ENCODE measurements around the gene CDON.

The CDON gene

DNA sequence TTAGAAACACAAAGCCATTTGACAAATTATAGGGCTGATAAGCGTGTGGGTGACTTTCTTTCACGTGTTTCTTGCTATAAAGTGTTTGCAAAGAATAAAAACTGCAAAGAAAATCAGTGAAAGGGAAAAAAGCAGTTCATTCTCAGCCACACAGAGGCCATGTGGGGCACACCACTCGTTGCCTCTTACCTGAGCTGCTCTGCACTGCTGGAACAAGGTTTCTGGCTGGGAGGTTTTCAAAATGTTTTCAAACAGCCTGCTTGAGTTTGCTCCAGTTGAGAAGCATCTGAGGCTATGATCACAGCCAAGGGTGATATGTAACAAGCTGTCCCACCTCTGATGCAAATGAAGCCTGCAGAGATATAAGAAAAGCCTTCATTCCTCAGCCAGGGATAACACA, 131.6 kb downstream of the CDON start:
- Histone ChIP-seq H3K27me3 (ENCODE audit: insufficient read depth, low read depth) (no peaks in the 10 kb centered on the region), H3K4me2 (no peak overlapping the region), H3K79me2 (ENCODE audit: insufficient read depth, low read depth) (no peaks in the 10 kb centered on the region), H3K4me3 (IDR thresholded peaks at IDR 0.05; ENCODE audit: insufficient read depth, low read depth, low read length) (no peak overlapping the region), H3K36me3 (ENCODE audit: insufficient read depth) (no peaks in the 10 kb centered on the region), H3K9ac (no peak overlapping the region), H4K20me1 (ENCODE audit: insufficient read depth) (no peaks in the 10 kb centered on the region), H2AFZ (ENCODE audit: low read depth) (no peak overlapping the region), H3K27ac (no peak overlapping the region), H3K4me1 (ENCODE audit: low read depth, poor library complexity, severe bottlenecking) (no peaks in the 10 kb centered on the region)
- TF ChIP-seq, protein P1, sequence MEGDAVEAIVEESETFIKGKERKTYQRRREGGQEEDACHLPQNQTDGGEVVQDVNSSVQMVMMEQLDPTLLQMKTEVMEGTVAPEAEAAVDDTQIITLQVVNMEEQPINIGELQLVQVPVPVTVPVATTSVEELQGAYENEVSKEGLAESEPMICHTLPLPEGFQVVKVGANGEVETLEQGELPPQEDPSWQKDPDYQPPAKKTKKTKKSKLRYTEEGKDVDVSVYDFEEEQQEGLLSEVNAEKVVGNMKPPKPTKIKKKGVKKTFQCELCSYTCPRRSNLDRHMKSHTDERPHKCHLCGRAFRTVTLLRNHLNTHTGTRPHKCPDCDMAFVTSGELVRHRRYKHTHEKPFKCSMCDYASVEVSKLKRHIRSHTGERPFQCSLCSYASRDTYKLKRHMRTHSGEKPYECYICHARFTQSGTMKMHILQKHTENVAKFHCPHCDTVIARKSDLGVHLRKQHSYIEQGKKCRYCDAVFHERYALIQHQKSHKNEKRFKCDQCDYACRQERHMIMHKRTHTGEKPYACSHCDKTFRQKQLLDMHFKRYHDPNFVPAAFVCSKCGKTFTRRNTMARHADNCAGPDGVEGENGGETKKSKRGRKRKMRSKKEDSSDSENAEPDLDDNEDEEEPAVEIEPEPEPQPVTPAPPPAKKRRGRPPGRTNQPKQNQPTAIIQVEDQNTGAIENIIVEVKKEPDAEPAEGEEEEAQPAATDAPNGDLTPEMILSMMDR (conservative IDR thresholded peaks at IDR 0.05; ENCODE audit: low read depth, low read length), result no peak

DNA sequence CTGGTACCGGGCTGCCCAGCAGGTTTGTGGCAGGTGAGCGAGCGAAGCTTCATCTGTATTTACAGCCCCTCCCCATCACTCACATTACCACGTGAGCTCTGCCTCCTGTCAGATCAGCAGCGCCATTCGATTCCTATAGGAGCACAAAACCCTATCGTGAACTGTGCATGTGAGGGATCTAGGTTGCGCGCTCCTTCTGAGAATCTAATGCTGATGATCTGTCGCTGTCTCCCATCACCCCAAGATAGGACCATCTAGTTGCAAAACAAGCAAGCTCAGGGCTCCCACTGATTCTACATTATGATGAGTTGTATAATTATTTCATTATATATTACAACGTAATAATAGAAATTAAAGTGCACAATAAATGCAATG, 132.6 kb downstream of the CDON start:
- no peak overlapping the region for H3K4me3 ChIP-seq (IDR thresholded peaks at IDR 0.05; ENCODE audit: insufficient read depth, low read depth, low read length)
- H4K20me1 ChIP-seq (ENCODE audit: insufficient read depth), result no peaks in the 10 kb centered on the region
- H3K4me2 ChIP-seq, result no peak overlapping the region
- TF ChIP-seq, protein P1 (conservative IDR thresholded peaks at IDR 0.05; ENCODE audit: low read depth, low read length), result no peak
- no peaks in the 10 kb centered on the region for H3K36me3 ChIP-seq (ENCODE audit: insufficient read depth)
- H3K27me3 ChIP-seq (ENCODE audit: insufficient read depth, low read depth), result no peaks in the 10 kb centered on the region
- H2AFZ ChIP-seq (ENCODE audit: low read depth), result no peak overlapping the region
- H3K79me2 ChIP-seq (ENCODE audit: insufficient read depth, low read depth), result no peaks in the 10 kb centered on the region
- H3K4me1 ChIP-seq (ENCODE audit: low read depth, poor library complexity, severe bottlenecking), result no peaks in the 10 kb centered on the region
- no peak overlapping the region for H3K9ac ChIP-seq
- H3K27ac ChIP-seq, result no peak overlapping the region

DNA sequence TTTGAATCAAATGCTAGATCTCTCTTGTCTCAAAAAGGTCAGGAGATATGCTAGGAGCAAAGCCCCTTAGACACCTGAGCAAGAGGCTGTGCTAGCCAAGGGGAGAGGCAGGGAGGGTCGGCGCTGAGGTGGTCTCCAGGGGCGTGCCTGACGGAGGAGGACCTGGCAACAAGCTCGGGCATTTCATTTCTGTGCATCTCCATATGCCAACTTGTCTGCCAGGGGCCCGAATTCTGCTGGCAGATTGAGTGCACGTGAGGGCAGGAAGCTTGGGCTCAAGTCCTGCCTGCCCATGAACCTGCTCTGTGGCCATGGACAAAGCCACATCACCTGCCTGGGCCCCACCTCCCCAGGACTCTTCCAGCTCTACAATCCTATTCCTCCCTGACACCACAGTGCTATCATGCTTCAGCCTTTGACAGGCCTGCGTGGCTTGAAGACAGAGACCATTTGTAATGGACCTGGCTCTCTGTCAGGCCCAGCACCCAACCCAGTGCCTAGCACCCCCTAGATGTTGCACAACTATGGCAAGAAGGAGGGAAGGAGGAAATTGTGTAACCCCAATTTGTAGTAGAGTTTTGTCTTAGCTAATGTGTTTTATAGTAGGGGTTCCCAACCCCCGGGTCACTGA, 133.1 kb downstream of the CDON start:
- TF ChIP-seq, protein P1 (conservative IDR thresholded peaks at IDR 0.05; ENCODE audit: low read depth, low read length), result no peak
- no peak overlapping the region for H3K9ac ChIP-seq
- no peaks in the 10 kb centered on the region for H3K4me1 ChIP-seq (ENCODE audit: low read depth, poor library complexity, severe bottlenecking)
- H3K79me2 ChIP-seq (ENCODE audit: insufficient read depth, low read depth), result no peaks in the 10 kb centered on the region
- no peak overlapping the region for H3K4me2 ChIP-seq
- no peak overlapping the region for H3K4me3 ChIP-seq (IDR thresholded peaks at IDR 0.05; ENCODE audit: insufficient read depth, low read depth, low read length)
- no peaks in the 10 kb centered on the region for H3K27me3 ChIP-seq (ENCODE audit: insufficient read depth, low read depth)
- no peak overlapping the region for H3K27ac ChIP-seq
- H3K36me3 ChIP-seq (ENCODE audit: insufficient read depth), result no peaks in the 10 kb centered on the region
- no peak overlapping the region for H2AFZ ChIP-seq (ENCODE audit: low read depth)
- no peaks in the 10 kb centered on the region for H4K20me1 ChIP-seq (ENCODE audit: insufficient read depth)

DNA sequence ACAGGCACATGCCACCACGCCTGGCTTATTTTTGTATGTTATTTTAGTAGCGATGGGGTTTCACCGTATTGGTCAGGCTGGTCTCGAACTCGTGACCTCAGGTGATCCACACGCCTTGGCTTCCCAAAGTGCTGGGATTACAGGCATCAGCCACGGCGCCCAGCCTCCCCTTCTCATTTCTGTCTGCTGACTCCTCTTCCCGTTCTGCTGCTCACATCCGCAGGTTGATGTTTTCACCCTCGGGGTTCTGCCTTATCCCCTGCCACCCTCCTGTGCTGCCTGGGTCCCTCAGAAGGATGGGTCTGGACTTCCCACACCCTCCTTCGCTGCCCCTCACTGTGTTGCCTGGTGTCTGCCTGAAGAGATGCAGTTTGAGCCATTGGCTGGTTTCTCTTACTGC, 136.0 kb downstream of the CDON start:
- Histone ChIP-seq H3K4me1 (ENCODE audit: low read depth, poor library complexity, severe bottlenecking) (peaks cover 6% of the 10 kb centered on the region), H3K27ac (no peak overlapping the region), H4K20me1 (ENCODE audit: insufficient read depth) (no peaks in the 10 kb centered on the region), H3K4me3 (IDR thresholded peaks at IDR 0.05; ENCODE audit: insufficient read depth, low read depth, low read length) (no peak overlapping the region), H2AFZ (ENCODE audit: low read depth) (no peak overlapping the region), H3K27me3 (ENCODE audit: insufficient read depth, low read depth) (no peaks in the 10 kb centered on the region), H3K4me2 (no peak overlapping the region), H3K36me3 (ENCODE audit: insufficient read depth) (no peaks in the 10 kb centered on the region), H3K79me2 (ENCODE audit: insufficient read depth, low read depth) (no peaks in the 10 kb centered on the region), H3K9ac (no peak overlapping the region)
- TF ChIP-seq, protein P1 (conservative IDR thresholded peaks at IDR 0.05; ENCODE audit: low read depth, low read length), result no peak
